ENCODE data around the gene EDNRB. TPM values are rescaled to one million over a fixed set of nuclear protein-coding genes. Genes with fewer than 3 reads are reported as not detected.

EDNRB gene
- total RNA-seq, 2 donors from 2014 or later = 14.8 to 18.9 TPM

- Histone ChIP-seq H3K27ac (no peak overlapping the region), H3K9me3 (no peaks in the 10 kb centered on the region), H3K4me3 (no peak overlapping the region), H3K36me3 (no peaks in the 10 kb centered on the region), H3K27me3 (replicated peaks; ENCODE audit: insufficient read depth) (no peaks in the 10 kb centered on the region), H3K4me1 (replicated peaks) (no peaks in the 10 kb centered on the region)
- WGBS = 32% methylated on average over 2 of the region's 2 CpGs
- TF ChIP-seq CTCF (IDR thresholded peaks at IDR 0.05) = no peak
- no peak for TF ChIP-seq POLR2AphosphoS5 (IDR thresholded peaks at IDR 0.05)
- TF ChIP-seq POLR2A (IDR thresholded peaks at IDR 0.05) = no peak
- intact Hi-C loops (cut with DNase I) = no loop called here
- DNase-seq (ENCODE audit: low spot score) = no peak
Observed at GRCh38 chr13:77876176-77876575, 42.5 kb downstream of the EDNRB start.

- WGBS = 63% methylated on average over 4 of the region's 4 CpGs
Observed at GRCh38 chr13:77874406-77874805, 44.2 kb downstream of the EDNRB start.

GRCh38 chr13:77872995-77873394, 45.6 kb downstream of the EDNRB start:
- Histone ChIP-seq H3K9me3 (no peaks in the 10 kb centered on the region), H3K4me1 (replicated peaks) (no peaks in the 10 kb centered on the region), H3K27me3 (replicated peaks; ENCODE audit: insufficient read depth) (no peaks in the 10 kb centered on the region), H3K4me3 (no peak overlapping the region), H3K36me3 (no peaks in the 10 kb centered on the region), H3K27ac (no peak overlapping the region)
- no peak for DNase-seq (ENCODE audit: low spot score)
- intact Hi-C loops (cut with DNase I) = no loop called here
- WGBS = 91% methylated on average over 5 of the region's 5 CpGs
- TF ChIP-seq CTCF (IDR thresholded peaks at IDR 0.05) (no peak), POLR2AphosphoS5 (IDR thresholded peaks at IDR 0.05) (no peak), POLR2A (IDR thresholded peaks at IDR 0.05) (no peak)

More at GRCh38 chr13:77874406-77874805, 44.2 kb downstream of the EDNRB start:
- no peak for TF ChIP-seq POLR2AphosphoS5 (IDR thresholded peaks at IDR 0.05)
- no peak for TF ChIP-seq POLR2A (IDR thresholded peaks at IDR 0.05)
- no peak for TF ChIP-seq CTCF (IDR thresholded peaks at IDR 0.05)
- H3K4me3 ChIP-seq = no peak overlapping the region
- no peaks in the 10 kb centered on the region for H3K4me1 ChIP-seq (replicated peaks)
- no peaks in the 10 kb centered on the region for H3K9me3 ChIP-seq
- H3K27me3 ChIP-seq (replicated peaks; ENCODE audit: insufficient read depth) = no peaks in the 10 kb centered on the region
- intact Hi-C loops (cut with DNase I) = no loop called here
- DNase-seq (ENCODE audit: low spot score) = no peak
- no peaks in the 10 kb centered on the region for H3K36me3 ChIP-seq
- no peak overlapping the region for H3K27ac ChIP-seq

GRCh38 chr13:77871596-77871995, 47.0 kb downstream of the EDNRB start:
- no peak for TF ChIP-seq POLR2AphosphoS5 (IDR thresholded peaks at IDR 0.05)
- TF ChIP-seq CTCF (IDR thresholded peaks at IDR 0.05) = no peak
- TF ChIP-seq POLR2A (IDR thresholded peaks at IDR 0.05) = no peak
- Histone ChIP-seq H3K27ac (no peak overlapping the region), H3K4me3 (no peak overlapping the region), H3K27me3 (replicated peaks; ENCODE audit: insufficient read depth) (no peaks in the 10 kb centered on the region), H3K9me3 (no peaks in the 10 kb centered on the region), H3K4me1 (replicated peaks) (no peaks in the 10 kb centered on the region), H3K36me3 (no peaks in the 10 kb centered on the region)
- intact Hi-C loops (cut with DNase I) = no loop called here
- no peak for DNase-seq (ENCODE audit: low spot score)

GRCh38 chr13:77868717-77869116, 49.9 kb downstream of the EDNRB start:
- intact Hi-C loops (cut with DNase I) = no loop called here
- WGBS = 100% methylated on average over 1 of the region's 1 CpG
- no peak overlapping the region for H3K27ac ChIP-seq
- DNase-seq (ENCODE audit: low spot score) = no peak
- H3K27me3 ChIP-seq (replicated peaks; ENCODE audit: insufficient read depth) = no peaks in the 10 kb centered on the region
- H3K4me1 ChIP-seq (replicated peaks) = no peaks in the 10 kb centered on the region
- TF ChIP-seq CTCF (IDR thresholded peaks at IDR 0.05) (no peak), POLR2A (IDR thresholded peaks at IDR 0.05) (no peak), POLR2AphosphoS5 (IDR thresholded peaks at IDR 0.05) (no peak)
- no peaks in the 10 kb centered on the region for H3K9me3 ChIP-seq
- H3K4me3 ChIP-seq = no peak overlapping the region
- H3K36me3 ChIP-seq = no peaks in the 10 kb centered on the region
